ENCODE measurements around the gene VSNL1. TPM values are rescaled to one million over a fixed set of nuclear protein-coding genes. Genes with fewer than 3 reads are reported as not detected.

VSNL1 gene
- total and polyA plus RNA-seq, 10 of the 15 experiments (the other 5 are each of a cell fraction or from before 2014, with no cell fraction given), result 0.04 to 0.30 (median 0.12) TPM; not detected in 4

- CTCF ChIA-PET, result no interaction called here
- Histone ChIP-seq H3K36me3 (ENCODE audit: control insufficient read depth in 2 of 2, insufficient read depth in 2 of 2, low read length in 1 of 2) (no peaks in the 10 kb centered on the region), H3K4me3 (no peak overlapping the region), H4K20me1 (ENCODE audit: control insufficient read depth, insufficient read depth) (no peaks in the 10 kb centered on the region), H3K9ac (ENCODE audit: control insufficient read depth, insufficient read depth, low read length) (no peak overlapping the region), H3K27me3 (replicated peaks in 1 of 2; ENCODE audit: control insufficient read depth in 2 of 2, insufficient read depth in 2 of 2, low read length in 1 of 2) (peaks cover 11 to 20% of the 10 kb centered on the region in 2 experiments), H3K79me2 (ENCODE audit: control insufficient read depth, insufficient read depth, low read length) (no peaks in the 10 kb centered on the region), H3K4me2 (ENCODE audit: control insufficient read depth, insufficient read depth) (no peak overlapping the region), H2AFZ (ENCODE audit: control insufficient read depth, low read depth, low read length) (no peak overlapping the region), H3K4me1 (ENCODE audit: control insufficient read depth, insufficient read depth, low read length) (no peaks in the 10 kb centered on the region), H3K9me3 (replicated peaks; ENCODE audit: control insufficient read depth, insufficient read depth, low read length) (no peaks in the 10 kb centered on the region), H3K27ac (ENCODE audit: control insufficient read depth, insufficient read depth) (no peak overlapping the region)
- in situ Hi-C loops (cut with MboI), result no loop called here
- DNase-seq (ENCODE audit: low read depth, low spot score) (no peak), ATAC-seq (no peak), FAIRE-seq (no peak)
- POLR2A ChIA-PET, result no interaction called here
- BruUV-seq (replicated peaks), result no TSS peak
- SMC1A ChIA-PET (ENCODE audit: uncharacterized antibody, unreplicated experiment), result no interaction called here
- 23% methylated on average over 13 of the region's 13 CpGs for WGBS (ENCODE audit: insufficient coverage, insufficient replicate concordance, low lambda C conversion rate, missing lambda C conversion rate)
- intact Hi-C loops (cut with micrococcal nuclease; ENCODE audit: unreplicated experiment), result no loop called here
- RAD21 ChIA-PET (ENCODE audit: unreplicated experiment), result no interaction called here
- no peak for TF ChIP-seq SMAD1 (IDR thresholded peaks at IDR 0.05; ENCODE audit: low read depth, partially characterized antibody)
- TF ChIP-seq HDAC2 (IDR thresholded peaks at IDR 0.05), result no peak
- no peak for TF ChIP-seq POLR2A (IDR thresholded peaks at IDR 0.05; ENCODE audit: low read depth, low read length)
- no peak for TF ChIP-seq ZBED1 (IDR thresholded peaks at IDR 0.05; ENCODE audit: borderline replicate concordance)
- no peak for TF ChIP-seq KAT2A (conservative IDR thresholded peaks at IDR 0.05; ENCODE audit: control insufficient read depth, low read depth, low read length)
- TF ChIP-seq REST (IDR thresholded peaks at IDR 0.05; ENCODE audit: low read depth, low read length), result no peak
- no peak for TF ChIP-seq ATF3 (IDR thresholded peaks at IDR 0.05; ENCODE audit: borderline replicate concordance, extremely low read depth, low read depth, low read length)
- no peak for TF ChIP-seq POLR2AphosphoS5 (IDR thresholded peaks at IDR 0.05; ENCODE audit: low read length)
- TF ChIP-seq ZNF24 (IDR thresholded peaks at IDR 0.05), result no peak
Observed at GRCh38 chr2:17539611-17540092, 844 bp upstream of the VSNL1 start.

All from GM12878 (cell line).